Measurements from ENCODE around the gene BRMS1L.

DNA sequence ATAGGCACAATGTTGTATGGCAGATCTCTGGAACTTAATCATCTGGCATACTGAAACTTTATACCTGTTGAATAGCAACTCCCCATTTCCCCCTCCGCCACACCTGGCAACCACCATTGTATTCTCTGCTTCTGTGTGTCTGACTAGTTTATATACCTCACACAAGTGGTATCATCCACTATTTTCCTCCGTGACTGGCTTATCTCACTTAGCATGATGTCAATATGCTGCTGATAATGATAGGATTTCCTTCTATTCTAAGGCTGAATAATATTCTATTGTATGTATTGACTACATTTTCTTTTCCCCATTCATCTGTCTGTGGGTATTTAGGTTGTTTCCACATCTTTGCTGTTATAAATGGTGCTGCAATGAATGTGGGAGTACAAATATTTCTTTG is 21.5 kb downstream of the BRMS1L start:
- TF ChIP-seq, protein P1, sequence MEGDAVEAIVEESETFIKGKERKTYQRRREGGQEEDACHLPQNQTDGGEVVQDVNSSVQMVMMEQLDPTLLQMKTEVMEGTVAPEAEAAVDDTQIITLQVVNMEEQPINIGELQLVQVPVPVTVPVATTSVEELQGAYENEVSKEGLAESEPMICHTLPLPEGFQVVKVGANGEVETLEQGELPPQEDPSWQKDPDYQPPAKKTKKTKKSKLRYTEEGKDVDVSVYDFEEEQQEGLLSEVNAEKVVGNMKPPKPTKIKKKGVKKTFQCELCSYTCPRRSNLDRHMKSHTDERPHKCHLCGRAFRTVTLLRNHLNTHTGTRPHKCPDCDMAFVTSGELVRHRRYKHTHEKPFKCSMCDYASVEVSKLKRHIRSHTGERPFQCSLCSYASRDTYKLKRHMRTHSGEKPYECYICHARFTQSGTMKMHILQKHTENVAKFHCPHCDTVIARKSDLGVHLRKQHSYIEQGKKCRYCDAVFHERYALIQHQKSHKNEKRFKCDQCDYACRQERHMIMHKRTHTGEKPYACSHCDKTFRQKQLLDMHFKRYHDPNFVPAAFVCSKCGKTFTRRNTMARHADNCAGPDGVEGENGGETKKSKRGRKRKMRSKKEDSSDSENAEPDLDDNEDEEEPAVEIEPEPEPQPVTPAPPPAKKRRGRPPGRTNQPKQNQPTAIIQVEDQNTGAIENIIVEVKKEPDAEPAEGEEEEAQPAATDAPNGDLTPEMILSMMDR (IDR thresholded peaks at IDR 0.05) = no peak
- no peak for TF ChIP-seq EP300 (IDR thresholded peaks at IDR 0.05)
- no peak for TF ChIP-seq POLR2AphosphoS5 (IDR thresholded peaks at IDR 0.05)
